Measurements from ENCODE around the gene NRM. TPM values are rescaled to one million over a fixed set of nuclear protein-coding genes. Genes with fewer than 3 reads are reported as not detected.
"Not testable (repeated sequence)": the region's sequence is repeated elsewhere in the genome, so short reads cannot be mapped to it uniquely, and the experiment has no call there.

Gene NRM
- total RNA-seq, 1 donor from 2014 or later, result 3.7 TPM

DNA sequence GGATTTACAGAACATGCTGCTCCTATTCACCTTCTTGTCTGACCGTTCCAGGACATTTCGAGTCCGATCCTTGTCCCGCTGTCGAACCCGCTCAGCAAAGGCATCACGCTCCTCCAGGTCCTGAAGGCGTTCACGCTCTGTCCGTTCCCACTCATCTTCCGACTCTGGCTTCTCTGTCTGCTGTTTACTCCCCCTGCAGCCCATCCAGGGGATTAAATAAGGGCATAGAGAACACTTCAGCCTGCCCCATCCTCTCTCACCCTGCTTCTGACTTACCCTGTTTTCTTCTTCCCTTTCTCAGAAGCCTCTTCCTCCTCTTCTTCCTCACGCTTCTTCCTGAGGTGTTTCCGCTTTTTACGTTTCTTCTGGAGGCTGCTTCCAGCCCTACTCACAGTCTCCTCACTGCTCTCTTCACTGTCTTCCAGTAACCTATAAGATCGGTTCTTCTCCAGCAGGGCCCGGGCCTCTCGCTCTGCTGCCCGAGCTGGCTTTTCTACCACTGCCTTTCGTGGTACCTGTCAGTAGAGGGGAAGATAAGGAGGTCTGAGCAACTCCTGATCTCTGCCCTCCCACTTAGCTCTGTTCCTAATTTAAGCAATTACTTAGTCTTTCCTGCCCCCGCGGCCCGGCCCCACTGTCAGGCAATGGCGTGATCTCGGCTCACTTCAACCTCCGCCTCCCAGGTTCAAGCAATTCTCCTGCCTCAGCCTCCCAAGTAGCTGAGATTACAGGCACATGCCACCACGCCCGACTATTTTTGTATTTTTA, 19.8 kb downstream of the NRM start:
- peaks cover 9 to 25% (median 12%) of the 10 kb centered on the region in 3 donors for H3K4me1 ChIP-seq (ENCODE audit: control insufficient read depth in 3 of 3, insufficient read depth in 3 of 3, low read length in 3 of 3)
- H3K27ac ChIP-seq (ENCODE audit: low read depth, low read length), result no peak overlapping the region
- peaks cover 20 to 36% (median 29%) of the 10 kb centered on the region in 3 donors for H3K36me3 ChIP-seq (ENCODE audit: control insufficient read depth in 3 of 3, insufficient read depth in 3 of 3, low read length in 3 of 3)
- H3K9ac ChIP-seq (ENCODE audit: low read depth in 1 of 3, low read length in 3 of 3), result peak overlapping the region in 2 of 3 donors; percentile 23 to 92
- no peak overlapping the region for H3K4me3 ChIP-seq (ENCODE audit: low read length in 3 of 3)
- H3K9me3 ChIP-seq (ENCODE audit: control insufficient read depth in 3 of 3, low read length in 3 of 3), result no peaks in the 10 kb centered on the region
- H3K27me3 ChIP-seq (ENCODE audit: control insufficient read depth in 3 of 3, insufficient read depth in 3 of 3, low read length in 3 of 3), result no peaks in the 10 kb centered on the region

- Histone ChIP-seq H3K4me1 (ENCODE audit: control insufficient read depth in 3 of 3, insufficient read depth in 3 of 3, low read length in 3 of 3) (peaks cover 0 to 12% (median 2%) of the 10 kb centered on the region in 3 donors), H3K36me3 (ENCODE audit: control insufficient read depth in 3 of 3, insufficient read depth in 3 of 3, low read length in 3 of 3) (peaks cover 53 to 76% (median 69%) of the 10 kb centered on the region in 3 donors)
- H3K27me3 ChIP-seq (ENCODE audit: control insufficient read depth in 3 of 3, insufficient read depth in 3 of 3, low read length in 3 of 3); H3K9ac ChIP-seq (ENCODE audit: low read depth in 1 of 3, low read length in 3 of 3); H3K27ac ChIP-seq (ENCODE audit: low read depth, low read length); H3K9me3 ChIP-seq (ENCODE audit: control insufficient read depth in 3 of 3, low read length in 3 of 3); H3K4me3 ChIP-seq (ENCODE audit: low read length in 3 of 3): not testable (repeated sequence)
Observed at GRCh38 chr6:30666300-30666699, 24.5 kb downstream of the NRM start.

- H3K36me3 ChIP-seq (ENCODE audit: control insufficient read depth in 3 of 3, insufficient read depth in 3 of 3, low read length in 3 of 3), result peaks cover 52 to 72% (median 67%) of the 10 kb centered on the region in 3 donors
- no peak overlapping the region for H3K27ac ChIP-seq (ENCODE audit: low read depth, low read length)
- H3K9ac ChIP-seq (ENCODE audit: low read depth in 1 of 3, low read length in 3 of 3), result no peak overlapping the region
- no peak overlapping the region for H3K4me3 ChIP-seq (ENCODE audit: low read length in 3 of 3)
- no peaks in the 10 kb centered on the region for H3K27me3 ChIP-seq (ENCODE audit: control insufficient read depth in 3 of 3, insufficient read depth in 3 of 3, low read length in 3 of 3)
- peaks cover 0 to under 1% (median 0%) of the 10 kb centered on the region in 3 donors for H3K4me1 ChIP-seq (ENCODE audit: control insufficient read depth in 3 of 3, insufficient read depth in 3 of 3, low read length in 3 of 3)
- no peaks in the 10 kb centered on the region for H3K9me3 ChIP-seq (ENCODE audit: control insufficient read depth in 3 of 3, low read length in 3 of 3)
Observed at GRCh38 chr6:30664994-30665767, 25.6 kb downstream of the NRM start.

- not testable (repeated sequence) for H3K9me3 ChIP-seq (ENCODE audit: control insufficient read depth in 3 of 3, low read length in 3 of 3); H3K27ac ChIP-seq (ENCODE audit: low read depth, low read length); H3K27me3 ChIP-seq (ENCODE audit: control insufficient read depth in 3 of 3, insufficient read depth in 3 of 3, low read length in 3 of 3); H3K4me3 ChIP-seq (ENCODE audit: low read length in 3 of 3); H3K9ac ChIP-seq (ENCODE audit: low read depth in 1 of 3, low read length in 3 of 3); H3K4me1 ChIP-seq (ENCODE audit: control insufficient read depth in 3 of 3, insufficient read depth in 3 of 3, low read length in 3 of 3)
- H3K36me3 ChIP-seq (ENCODE audit: control insufficient read depth in 3 of 3, insufficient read depth in 3 of 3, low read length in 3 of 3), result peaks cover 84 to 86% (median 85%) of the 10 kb centered on the region in 3 donors
Observed at GRCh38 chr6:30657922-30658321, 32.9 kb downstream of the NRM start.

GRCh38 chr6:30657454-30657853, 33.3 kb downstream of the NRM start:
- Histone ChIP-seq H3K36me3 (ENCODE audit: control insufficient read depth in 3 of 3, insufficient read depth in 3 of 3, low read length in 3 of 3) (peaks cover 84 to 86% (median 85%) of the 10 kb centered on the region in 3 donors), H3K27ac (ENCODE audit: low read depth, low read length) (no peak overlapping the region)

DNA sequence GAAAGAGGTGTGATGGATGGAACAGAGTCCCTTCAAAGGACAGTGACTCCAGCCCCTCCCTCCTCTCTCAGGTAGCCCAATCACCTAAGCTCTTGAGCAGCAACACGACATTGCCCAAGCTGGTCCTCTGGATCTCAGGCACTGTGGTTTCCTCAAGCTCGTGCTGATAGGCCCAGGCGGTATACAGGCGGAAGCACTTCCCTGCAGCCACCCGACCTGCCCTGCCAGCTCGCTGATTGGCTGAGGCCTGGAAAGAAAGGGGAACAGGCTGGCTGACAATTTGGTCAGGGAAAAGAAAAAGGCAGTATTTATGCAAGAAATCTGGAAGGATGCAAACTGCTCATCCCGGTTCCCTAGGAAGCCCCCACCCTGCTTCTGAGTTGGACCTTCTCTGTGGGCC, 34.3 kb downstream of the NRM start:
- Histone ChIP-seq H3K27me3 (ENCODE audit: control insufficient read depth in 3 of 3, insufficient read depth in 3 of 3, low read length in 3 of 3) (no peaks in the 10 kb centered on the region), H3K9me3 (ENCODE audit: control insufficient read depth in 3 of 3, low read length in 3 of 3) (no peaks in the 10 kb centered on the region), H3K4me3 (ENCODE audit: low read length in 3 of 3) (no peak overlapping the region), H3K27ac (ENCODE audit: low read depth, low read length) (no peak overlapping the region), H3K9ac (ENCODE audit: low read depth in 1 of 3, low read length in 3 of 3) (no peak overlapping the region), H3K4me1 (ENCODE audit: control insufficient read depth in 3 of 3, insufficient read depth in 3 of 3, low read length in 3 of 3) (no peaks in the 10 kb centered on the region), H3K36me3 (ENCODE audit: control insufficient read depth in 3 of 3, insufficient read depth in 3 of 3, low read length in 3 of 3) (peaks cover 82 to 85% (median 84%) of the 10 kb centered on the region in 3 donors)

More at GRCh38 chr6:30657454-30657853, 33.3 kb downstream of the NRM start:
- Histone ChIP-seq H3K27me3 (ENCODE audit: control insufficient read depth in 3 of 3, insufficient read depth in 3 of 3, low read length in 3 of 3) (no peaks in the 10 kb centered on the region), H3K9ac (ENCODE audit: low read depth in 1 of 3, low read length in 3 of 3) (no peak overlapping the region), H3K9me3 (ENCODE audit: control insufficient read depth in 3 of 3, low read length in 3 of 3) (no peaks in the 10 kb centered on the region), H3K4me3 (ENCODE audit: low read length in 3 of 3) (no peak overlapping the region), H3K4me1 (ENCODE audit: control insufficient read depth in 3 of 3, insufficient read depth in 3 of 3, low read length in 3 of 3) (no peaks in the 10 kb centered on the region)

DNA sequence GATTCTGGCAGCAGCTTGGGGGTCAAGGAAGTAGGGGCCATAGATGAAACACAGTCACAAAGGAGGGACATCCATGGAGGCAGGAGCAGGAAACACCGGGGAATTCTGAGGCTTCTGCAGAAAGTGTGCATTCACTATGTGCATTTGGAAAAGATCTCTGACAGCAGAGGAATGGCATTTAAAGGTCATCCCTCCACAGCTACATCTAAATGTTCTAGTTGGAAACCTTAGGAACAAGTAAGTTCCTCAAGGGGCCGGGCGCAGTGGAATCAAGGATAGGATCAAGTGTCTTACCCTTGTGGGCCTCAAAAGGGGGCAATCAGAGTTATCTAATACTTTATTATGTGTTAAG, 35.1 kb downstream of the NRM start:
- Histone ChIP-seq H3K27ac (ENCODE audit: low read depth, low read length) (no peak overlapping the region), H3K9ac (ENCODE audit: low read depth in 1 of 3, low read length in 3 of 3) (no peak overlapping the region), H3K27me3 (ENCODE audit: control insufficient read depth in 3 of 3, insufficient read depth in 3 of 3, low read length in 3 of 3) (no peaks in the 10 kb centered on the region), H3K4me1 (ENCODE audit: control insufficient read depth in 3 of 3, insufficient read depth in 3 of 3, low read length in 3 of 3) (no peaks in the 10 kb centered on the region), H3K4me3 (ENCODE audit: low read length in 3 of 3) (no peak overlapping the region), H3K9me3 (ENCODE audit: control insufficient read depth in 3 of 3, low read length in 3 of 3) (no peaks in the 10 kb centered on the region), H3K36me3 (ENCODE audit: control insufficient read depth in 3 of 3, insufficient read depth in 3 of 3, low read length in 3 of 3) (peaks cover 83 to 88% (median 84%) of the 10 kb centered on the region in 3 donors)

GRCh38 chr6:30654798-30655742, 35.7 kb downstream of the NRM start:
- peaks cover 79 to 87% (median 79%) of the 10 kb centered on the region in 3 donors for H3K36me3 ChIP-seq (ENCODE audit: control insufficient read depth in 3 of 3, insufficient read depth in 3 of 3, low read length in 3 of 3)
- H3K4me1 ChIP-seq (ENCODE audit: control insufficient read depth in 3 of 3, insufficient read depth in 3 of 3, low read length in 3 of 3), result no peaks in the 10 kb centered on the region
- no peaks in the 10 kb centered on the region for H3K27me3 ChIP-seq (ENCODE audit: control insufficient read depth in 3 of 3, insufficient read depth in 3 of 3, low read length in 3 of 3)
- no peak overlapping the region for H3K4me3 ChIP-seq (ENCODE audit: low read length in 3 of 3)
- no peak overlapping the region for H3K27ac ChIP-seq (ENCODE audit: low read depth, low read length)
- H3K9ac ChIP-seq (ENCODE audit: low read depth in 1 of 3, low read length in 3 of 3), result no peak overlapping the region
- H3K9me3 ChIP-seq (ENCODE audit: control insufficient read depth in 3 of 3, low read length in 3 of 3), result no peaks in the 10 kb centered on the region

- no peak overlapping the region for H3K4me3 ChIP-seq (ENCODE audit: low read length in 3 of 3)
- H3K36me3 ChIP-seq (ENCODE audit: control insufficient read depth in 3 of 3, insufficient read depth in 3 of 3, low read length in 3 of 3), result peaks cover 44 to 57% (median 52%) of the 10 kb centered on the region in 3 donors
- H3K9ac ChIP-seq (ENCODE audit: low read depth in 1 of 3, low read length in 3 of 3), result no peak overlapping the region
- peaks cover 12 to 16% (median 14%) of the 10 kb centered on the region in 3 donors for H3K4me1 ChIP-seq (ENCODE audit: control insufficient read depth in 3 of 3, insufficient read depth in 3 of 3, low read length in 3 of 3)
- H3K27me3 ChIP-seq (ENCODE audit: control insufficient read depth in 3 of 3, insufficient read depth in 3 of 3, low read length in 3 of 3), result no peaks in the 10 kb centered on the region
- H3K9me3 ChIP-seq (ENCODE audit: control insufficient read depth in 3 of 3, low read length in 3 of 3), result no peaks in the 10 kb centered on the region
- no peak overlapping the region for H3K27ac ChIP-seq (ENCODE audit: low read depth, low read length)
Observed at GRCh38 chr6:30651143-30651542, 39.6 kb downstream of the NRM start.

Measured in skeletal muscle tissue (tissue), 4 donors.